KMS-11 (cell line): ENCODE measurements around the gene PCLO.

ENCODE experiments used
- H2AFZ ChIP-seq: fragments of 200-600 bp; sonication (generic); 2 replicates; pipeline ENCODE4 v1.6.1; 2016; ENCODE audit warnings: antibody characterized with exemption, mixed run types, low read depth
- H3K27ac ChIP-seq: fragments of 200-600 bp; sonication (generic); 2 replicates; pipeline ENCODE4 v1.6.1; 2016; ENCODE audit warnings: mild to moderate bottlenecking, mixed run types
- H3K27me3 ChIP-seq: fragments of 200-600 bp; sonication (generic); 2 replicates; pipeline ENCODE4 v1.6.1; 2017; ENCODE audit warnings: mild to moderate bottlenecking, low read depth, mixed run types, moderate library complexity; ENCODE audit not compliant: insufficient read depth
- H3K36me3 ChIP-seq: fragments of 200-600 bp; sonication (generic); 2 replicates; pipeline ENCODE4 v1.6.1; 2017; ENCODE audit warnings: mild to moderate bottlenecking, mixed run types; ENCODE audit not compliant: insufficient read depth
- H3K4me1 ChIP-seq: fragments of 200-600 bp; sonication (generic); 2 replicates; pipeline ENCODE4 v1.6.1; 2016; ENCODE audit warnings: mild to moderate bottlenecking, low read depth, mixed run types; ENCODE audit not compliant: poor library complexity, severe bottlenecking
- H3K4me2 ChIP-seq: fragments of 200-600 bp; sonication (generic); 2 replicates; pipeline ENCODE4 v1.7.0; 2016; ENCODE audit warnings: mild to moderate bottlenecking, mixed run types
- H3K4me3 ChIP-seq: fragments of 200-600 bp; sonication (generic); IDR thresholded peaks from 2 replicates; pipeline ENCODE4 v1.6.1; 2017; ENCODE audit warnings: low read depth, low read length, mixed read lengths; ENCODE audit not compliant: insufficient read depth
- H3K79me2 ChIP-seq: fragments of 200-600 bp; sonication (generic); 2 replicates; pipeline ENCODE4 v1.6.1; 2016; ENCODE audit warnings: low read depth, mixed run types; ENCODE audit not compliant: insufficient read depth
- H3K9ac ChIP-seq: fragments of 200-600 bp; sonication (generic); 2 replicates; pipeline ENCODE4 v1.6.1; 2016; ENCODE audit warnings: mild to moderate bottlenecking, mixed run types
- H4K20me1 ChIP-seq: fragments of 200-600 bp; sonication (generic); 2 replicates; pipeline ENCODE4 v1.6.1; 2016; ENCODE audit warnings: mild to moderate bottlenecking, mixed run types; ENCODE audit not compliant: insufficient read depth
- CTCF ChIP-seq: fragments of 200-600 bp; sonication (generic); conservative IDR thresholded peaks from 2 replicates; pipeline ENCODE4 v1.6.1; 2017; ENCODE audit warnings: low read depth, mild to moderate bottlenecking, antibody characterized with exemption, low read length, moderate library complexity, mixed read lengths

Gene PCLO

GRCh38 chr7:83201355-83201754 lies 38.7 kb upstream of the PCLO start:
- Histone ChIP-seq H3K4me1 (no peaks in the 10 kb centered on the region), H3K79me2 (no peaks in the 10 kb centered on the region), H3K36me3 (no peaks in the 10 kb centered on the region), H3K27me3 (no peaks in the 10 kb centered on the region), H3K4me2 (no peak overlapping the region), H4K20me1 (no peaks in the 10 kb centered on the region), H3K27ac (no peak overlapping the region), H3K9ac (no peak overlapping the region), H3K4me3 (no peak overlapping the region), H2AFZ (no peak overlapping the region)
- TF ChIP-seq CTCF: no peak

GRCh38 chr7:83190659-83191389 lies 28.1 kb upstream of the PCLO start:
- Histone ChIP-seq H4K20me1 (no peaks in the 10 kb centered on the region), H3K4me1 (no peaks in the 10 kb centered on the region), H3K27ac (no peak overlapping the region), H3K36me3 (no peaks in the 10 kb centered on the region; the same call in 1 of the 2 replicates), H3K27me3 (no peaks in the 10 kb centered on the region), H3K79me2 (no peaks in the 10 kb centered on the region), H3K4me2 (no peak overlapping the region), H3K4me3 (no peak overlapping the region), H2AFZ (no peak overlapping the region), H3K9ac (no peak overlapping the region)
- TF ChIP-seq CTCF: no peak

- no peaks in the 10 kb centered on the region for H4K20me1 ChIP-seq
- H3K4me1 ChIP-seq: no peaks in the 10 kb centered on the region
- no peaks in the 10 kb centered on the region for H3K36me3 ChIP-seq
- TF ChIP-seq CTCF: no peak
- no peaks in the 10 kb centered on the region for H3K27me3 ChIP-seq
- no peak overlapping the region for H3K27ac ChIP-seq
- no peak overlapping the region for H3K9ac ChIP-seq
- no peaks in the 10 kb centered on the region for H3K79me2 ChIP-seq
- no peak overlapping the region for H2AFZ ChIP-seq
- H3K4me2 ChIP-seq: no peak overlapping the region
- no peak overlapping the region for H3K4me3 ChIP-seq
These were observed 16.1 kb upstream of the PCLO start for GRCh38 chr7:83178796-83179195.

GRCh38 chr7:83178066-83178465 lies 15.4 kb upstream of the PCLO start:
- H3K27me3 ChIP-seq: no peaks in the 10 kb centered on the region
- H3K36me3 ChIP-seq: no peaks in the 10 kb centered on the region
- H3K4me2 ChIP-seq: no peak overlapping the region
- H4K20me1 ChIP-seq: no peaks in the 10 kb centered on the region
- no peak for TF ChIP-seq CTCF
- H3K9ac ChIP-seq: no peak overlapping the region
- no peaks in the 10 kb centered on the region for H3K79me2 ChIP-seq
- no peak overlapping the region for H3K4me3 ChIP-seq
- no peaks in the 10 kb centered on the region for H3K4me1 ChIP-seq
- no peak overlapping the region for H3K27ac ChIP-seq
- no peak overlapping the region for H2AFZ ChIP-seq
